Hypothalamus (tissue), 51 donors: Measurements from ENCODE around the gene ACTR3.
"Not testable (repeated sequence)": the region's sequence is repeated elsewhere in the genome, so short reads cannot be mapped to it uniquely, and the experiment has no call there.

Experiments
- DNase-seq, 51 donors: peaks; one replicate each; lab custom pipeline; 2025; lab: John Stamatoyannopoulos, UW

The ACTR3 gene

DNA sequence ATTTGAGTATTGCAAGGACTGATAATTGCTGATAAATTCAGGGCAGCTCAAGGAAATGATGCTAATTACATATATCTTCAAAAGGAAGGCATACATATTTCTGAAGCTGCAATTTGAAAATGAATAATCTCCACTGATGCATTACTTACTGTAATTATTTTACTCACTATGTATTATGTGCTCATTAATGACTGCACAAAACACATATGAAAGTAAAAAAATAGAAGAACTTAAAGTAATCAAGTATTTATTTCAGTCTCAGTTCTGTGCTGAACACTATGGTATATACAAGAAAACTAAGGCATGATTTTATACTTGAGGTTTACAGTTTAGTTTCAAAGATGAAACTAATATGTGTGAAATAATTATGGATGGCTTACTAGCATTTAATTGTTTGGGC, 9.3 kb downstream of the ACTR3 start:
- no peak for DNase-seq

DNA sequence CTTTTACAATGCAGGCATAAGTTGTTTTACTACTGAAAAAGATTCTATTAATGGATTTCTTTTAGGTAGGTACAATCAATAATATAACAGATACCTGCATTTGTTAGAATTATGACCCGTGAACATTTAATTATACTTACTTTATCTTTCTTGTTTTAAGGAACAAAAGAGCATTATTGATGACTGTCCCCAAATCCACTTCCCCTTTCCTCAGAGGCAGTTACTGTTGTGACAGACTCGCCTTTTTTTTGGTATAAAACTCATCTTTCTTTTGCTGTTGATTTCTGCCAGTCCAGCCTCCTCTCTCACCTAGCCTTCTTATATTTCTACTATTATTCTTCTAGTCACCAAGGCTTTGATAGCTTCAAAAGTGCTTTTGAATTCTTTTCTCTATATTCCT, 12.1 kb downstream of the ACTR3 start:
- no peak for DNase-seq

DNA sequence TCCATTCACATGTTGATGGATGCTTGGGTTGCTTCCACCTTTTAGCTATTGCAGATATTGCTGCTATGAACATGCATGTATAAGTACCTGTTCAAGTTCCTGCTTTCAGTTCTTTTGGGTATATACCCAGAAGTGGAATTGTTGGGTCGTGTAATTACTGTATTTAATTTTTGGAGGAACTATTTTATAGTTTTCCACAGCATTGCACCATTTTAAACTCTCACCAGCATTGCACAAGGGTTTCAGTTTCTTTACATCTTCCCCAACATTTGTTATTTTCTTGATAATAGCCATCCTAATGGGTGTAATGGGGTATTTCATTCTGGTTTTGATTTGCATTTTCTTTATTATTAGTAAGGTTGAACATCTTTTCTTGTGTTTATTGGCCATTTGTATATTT, 16.0 kb downstream of the ACTR3 start:
- no peak for DNase-seq

DNA sequence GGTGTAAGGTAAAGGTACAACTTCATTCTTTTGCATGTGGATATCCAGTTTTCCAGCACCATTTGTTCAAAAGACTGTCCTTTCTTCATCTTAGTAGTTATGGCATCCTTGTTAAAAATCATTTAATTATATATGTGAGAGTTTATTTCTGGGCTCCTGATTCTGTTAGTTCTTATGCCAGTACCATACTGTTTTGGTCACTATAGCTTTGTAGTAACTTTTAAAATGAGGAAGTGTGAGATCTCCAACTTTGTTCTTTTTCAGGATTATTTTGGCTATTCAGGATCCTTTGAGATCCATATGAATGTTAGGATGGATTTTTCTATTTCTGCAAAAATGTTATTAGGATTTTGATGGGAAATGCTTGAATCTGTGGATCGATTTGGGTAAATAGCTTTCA, 16.8 kb downstream of the ACTR3 start:
- no peak for DNase-seq

DNA sequence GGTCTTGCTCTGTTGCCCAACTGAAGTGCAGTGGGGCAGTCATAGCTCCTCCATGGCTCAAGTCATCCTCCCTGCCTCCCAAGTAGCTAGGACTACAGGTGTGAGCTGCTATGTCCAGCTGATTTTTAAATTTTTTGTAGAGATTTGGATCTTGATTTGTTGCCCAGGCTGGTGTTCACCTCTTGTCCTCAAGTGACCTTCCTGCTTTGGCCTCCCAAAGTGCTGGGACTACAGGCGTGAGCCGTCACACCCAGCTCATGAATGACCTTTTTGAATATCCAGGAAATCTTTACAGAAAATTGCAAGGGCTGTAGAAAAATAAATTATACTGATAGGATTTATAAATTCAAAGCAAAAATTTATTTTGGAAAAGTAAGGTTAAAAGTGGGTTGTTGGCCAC, 17.4 kb downstream of the ACTR3 start:
- no peak for DNase-seq

DNA sequence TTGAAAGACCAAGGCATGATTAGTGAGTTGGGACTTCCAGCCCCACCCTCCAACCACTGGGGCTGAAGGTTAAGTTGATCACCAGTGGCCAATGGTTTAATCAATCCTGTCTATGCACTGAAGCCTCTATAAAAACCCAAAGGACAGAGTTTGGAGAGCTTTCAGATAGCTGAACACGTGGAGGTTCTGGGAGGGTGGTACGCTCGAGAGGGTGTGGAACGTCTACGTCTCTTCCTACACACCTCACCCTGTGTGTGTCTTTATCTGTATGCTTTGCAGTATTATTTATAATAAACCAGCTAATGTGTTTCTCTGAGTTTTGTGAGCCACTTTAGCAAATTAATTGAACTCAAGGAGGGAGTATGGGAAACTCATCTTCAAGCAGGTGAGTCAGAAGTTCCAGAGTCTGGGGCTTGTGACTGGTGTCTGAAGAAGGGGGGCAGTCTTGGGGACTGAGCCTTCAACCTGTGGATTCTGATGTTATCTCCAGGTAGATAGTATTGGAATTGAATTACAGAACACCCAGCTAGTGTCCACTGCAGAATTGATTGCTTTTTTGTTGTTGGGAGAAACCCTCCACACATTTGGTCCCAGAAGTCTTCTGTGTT, 20.3 kb downstream of the ACTR3 start:
- DNase-seq: peak in 1 of 51 donors; percentile 1

DNA sequence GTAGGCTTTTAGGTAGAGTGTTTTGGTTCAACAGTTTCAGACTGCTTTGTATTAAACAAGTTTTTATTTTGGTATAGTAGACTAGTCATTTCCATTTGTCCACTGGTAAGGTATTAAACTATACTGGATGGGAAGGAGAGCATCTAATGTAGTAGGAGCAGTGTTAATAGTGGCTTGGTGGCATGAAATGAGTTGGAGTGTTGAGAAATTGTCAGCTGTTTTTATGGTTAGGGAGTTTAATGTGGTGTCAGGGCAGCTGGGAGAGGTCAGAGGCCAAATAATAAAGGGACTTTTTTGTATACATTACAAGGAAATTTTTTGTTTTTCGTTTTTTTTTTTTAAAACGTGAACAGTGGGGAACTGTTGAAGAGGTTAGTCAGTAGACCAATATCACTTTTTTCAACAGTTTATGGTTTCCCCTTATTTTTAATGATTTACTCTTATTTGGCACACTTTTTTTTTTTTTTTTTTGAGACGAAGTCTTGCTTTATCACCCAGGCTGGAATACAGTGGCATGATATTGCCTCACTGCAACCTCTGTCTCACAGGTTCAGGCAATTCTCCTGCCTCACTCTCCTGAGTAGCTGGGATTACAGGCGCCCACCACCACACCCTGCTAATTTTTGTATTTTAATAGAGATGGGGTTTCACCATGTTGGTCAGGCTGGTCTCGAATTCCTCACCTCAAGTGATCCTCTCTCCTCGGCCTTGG, 21.2 kb downstream of the ACTR3 start:
- DNase-seq: no peak

DNA sequence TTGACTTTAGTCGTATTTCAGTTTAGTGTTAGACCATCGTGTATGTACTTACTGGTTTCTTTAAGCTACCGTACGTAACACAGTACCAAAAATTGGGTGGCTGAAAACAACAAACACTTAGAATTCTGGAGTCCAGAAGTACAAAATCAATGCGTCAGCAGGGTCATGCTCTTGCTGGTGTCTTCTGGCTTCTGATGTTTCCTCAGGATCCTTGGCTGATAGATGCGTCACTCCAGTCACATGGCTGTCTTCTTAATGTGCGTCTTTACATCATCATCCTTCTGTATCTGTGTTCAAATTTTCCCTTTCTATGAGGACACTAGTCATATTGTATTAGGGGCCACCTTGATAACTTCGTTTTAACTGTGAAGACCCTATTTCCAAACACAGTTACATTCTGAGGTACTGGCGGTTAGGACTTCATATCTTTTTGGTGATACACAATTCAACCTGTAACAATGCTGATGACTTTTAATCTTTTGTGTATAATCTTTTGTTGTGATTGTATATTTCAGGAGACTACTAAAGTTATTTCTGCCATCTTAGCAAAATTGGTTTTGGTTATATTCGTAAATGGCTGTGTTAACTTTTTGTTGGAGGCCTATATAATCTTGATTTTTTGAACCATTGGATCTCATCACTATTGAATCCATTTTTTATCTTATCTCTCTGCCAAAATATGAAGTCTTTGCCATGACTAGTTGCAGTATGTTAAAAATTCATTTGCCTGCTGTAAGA, 25.4 kb downstream of the ACTR3 start:
- DNase-seq: no peak

DNA sequence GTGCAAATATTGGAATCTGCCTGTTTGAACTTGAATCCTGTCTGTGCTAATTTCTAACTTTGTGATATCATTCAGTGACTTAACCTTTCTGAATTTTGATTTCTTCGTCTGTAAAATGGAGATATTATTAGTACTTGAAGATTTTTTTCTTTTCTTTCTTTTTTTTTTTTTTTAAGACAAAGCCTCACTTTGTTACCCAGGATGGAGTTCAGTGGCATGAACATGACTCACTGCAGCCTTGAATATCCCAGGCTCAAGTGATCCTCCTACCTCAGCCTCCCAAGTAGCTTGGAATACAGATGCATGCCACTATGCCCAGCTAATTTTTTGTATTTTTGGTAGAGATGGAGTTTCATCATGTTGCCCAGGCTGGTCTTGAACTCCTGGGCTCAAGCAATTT, 28.3 kb downstream of the ACTR3 start:
- no peak for DNase-seq

DNA sequence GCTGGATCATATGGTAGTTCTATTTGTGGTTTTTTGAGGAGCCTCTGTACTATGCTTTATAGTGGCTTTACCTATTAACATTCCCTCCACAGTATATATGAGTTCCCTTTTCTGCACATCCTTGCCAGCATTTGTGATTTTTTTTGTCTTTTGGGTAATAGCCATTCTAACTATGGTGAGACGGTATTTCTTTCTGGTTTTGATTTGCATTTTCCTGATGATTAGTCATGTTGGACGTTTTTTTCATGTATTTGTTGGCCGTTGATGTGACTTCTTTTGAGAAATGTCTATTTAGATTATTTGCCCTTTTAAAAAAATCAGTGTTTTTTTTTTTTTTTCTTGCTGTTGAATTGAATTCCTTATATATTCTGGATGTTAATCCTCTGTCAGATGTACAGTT, 31.1 kb downstream of the ACTR3 start:
- no peak for DNase-seq

DNA sequence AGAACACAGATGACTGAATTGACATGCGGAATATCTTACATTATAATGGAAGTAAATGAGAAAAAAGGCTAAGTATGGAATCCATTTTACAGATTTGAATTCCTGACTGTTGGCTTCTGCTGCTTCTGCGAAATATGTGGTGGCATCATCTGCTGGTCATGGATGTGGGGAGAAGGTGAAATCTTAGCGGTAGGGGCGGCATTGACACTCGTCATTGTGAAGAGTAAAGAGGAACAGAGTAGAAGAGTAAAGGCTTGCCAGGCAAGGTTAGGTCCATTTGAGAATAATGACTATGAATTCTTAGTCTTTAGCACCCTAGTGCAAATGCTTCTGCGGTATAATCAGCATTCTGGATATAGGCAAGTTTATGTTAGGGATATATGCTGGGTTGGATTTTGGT, 32.4 kb downstream of the ACTR3 start:
- no peak for DNase-seq

DNA sequence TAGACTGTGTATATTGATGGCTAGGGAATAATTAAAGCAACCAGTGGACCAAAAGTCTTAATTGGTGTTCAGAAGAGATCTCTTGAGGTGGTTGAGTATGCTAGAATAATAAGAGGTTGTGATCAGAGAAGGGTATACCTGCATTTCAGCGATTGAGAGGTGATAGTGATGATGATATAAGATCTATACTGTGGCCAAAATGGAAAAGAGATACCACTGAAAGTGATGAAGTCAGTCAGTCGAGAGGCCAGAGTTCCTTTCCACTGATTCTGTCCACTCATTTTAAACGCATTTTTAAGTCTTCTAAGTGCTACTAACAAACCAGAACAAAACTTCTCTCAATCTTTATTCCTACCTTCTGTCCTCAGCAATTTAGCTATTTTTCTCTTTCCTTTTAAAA, 32.9 kb downstream of the ACTR3 start:
- DNase-seq: no peak

DNA sequence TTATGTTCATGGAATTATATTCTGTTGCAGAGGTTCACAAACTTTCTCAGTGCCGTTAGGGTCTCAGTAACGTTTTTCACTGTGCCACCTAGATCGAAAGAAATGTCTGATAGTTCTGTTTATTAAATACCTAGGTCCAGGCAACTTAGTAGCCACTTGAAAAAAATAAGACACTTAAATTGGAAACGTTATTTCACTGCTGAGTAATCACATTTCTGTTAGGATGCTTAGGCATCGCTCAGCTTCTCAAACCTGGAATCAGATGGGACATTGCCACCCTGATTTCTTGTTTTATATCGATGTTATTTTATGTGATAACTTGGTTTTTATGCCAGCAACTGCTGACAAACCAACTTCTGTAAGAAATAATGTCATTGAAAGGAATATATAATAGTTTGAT, 36.0 kb downstream of the ACTR3 start:
- no peak for DNase-seq

DNA sequence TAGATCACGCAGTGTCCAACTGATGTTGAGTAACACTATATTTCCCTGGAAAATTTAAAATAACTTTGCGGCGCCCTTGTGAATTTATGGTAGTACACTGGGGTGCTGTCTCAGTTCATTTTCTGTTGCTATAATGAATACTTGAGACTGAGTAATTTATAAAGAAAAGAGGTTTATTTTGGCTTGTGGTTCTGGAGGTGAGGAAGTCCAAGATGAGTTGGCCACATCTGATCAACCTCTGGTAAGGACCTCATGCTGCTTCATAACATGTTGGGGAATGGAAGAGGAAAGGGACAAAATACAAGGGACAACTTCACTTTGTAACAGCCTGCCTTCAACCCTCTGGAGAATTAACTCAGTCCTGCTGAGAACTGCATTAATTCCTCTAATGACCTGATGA, 36.4 kb downstream of the ACTR3 start:
- DNase-seq: no peak

DNA sequence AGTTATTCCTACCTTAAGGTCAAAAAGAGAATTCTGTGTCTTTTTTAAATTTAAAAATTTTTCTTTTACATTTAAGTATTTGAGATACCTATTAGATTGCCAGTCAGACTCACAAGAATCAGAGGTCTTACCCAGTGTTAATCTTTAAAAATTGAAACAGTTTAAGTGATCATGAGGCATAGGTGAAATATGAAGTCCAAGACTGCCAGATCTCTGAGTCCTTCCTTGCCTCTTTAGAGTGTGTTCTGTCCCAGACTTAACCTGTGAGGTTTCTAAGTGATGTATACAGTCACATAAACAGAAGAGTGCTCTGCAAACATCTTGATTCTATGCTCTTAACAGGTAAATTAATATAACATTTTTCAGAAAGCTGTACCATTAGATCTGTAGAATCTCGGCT, 40.6 kb downstream of the ACTR3 start:
- DNase-seq: no peak

DNA sequence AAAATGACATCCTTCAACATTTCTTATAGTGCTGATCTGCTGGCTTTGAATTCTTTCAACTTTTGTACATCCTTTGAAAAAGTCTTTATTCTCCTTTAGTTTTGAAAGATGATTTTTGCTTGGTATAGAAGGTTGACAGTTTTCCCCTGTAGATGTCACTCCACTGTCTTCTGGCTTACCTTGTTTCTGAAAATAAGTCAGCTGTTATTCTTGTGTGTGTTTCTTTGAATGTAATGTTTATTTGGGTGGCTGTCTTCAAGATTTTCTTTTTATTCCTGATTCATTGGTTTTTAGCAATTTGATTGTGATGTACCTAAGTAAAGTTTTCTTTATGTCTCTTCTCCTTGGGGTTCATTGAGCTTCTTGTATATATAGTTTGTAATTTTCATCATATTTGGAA, 47.6 kb downstream of the ACTR3 start:
- no peak for DNase-seq

DNA sequence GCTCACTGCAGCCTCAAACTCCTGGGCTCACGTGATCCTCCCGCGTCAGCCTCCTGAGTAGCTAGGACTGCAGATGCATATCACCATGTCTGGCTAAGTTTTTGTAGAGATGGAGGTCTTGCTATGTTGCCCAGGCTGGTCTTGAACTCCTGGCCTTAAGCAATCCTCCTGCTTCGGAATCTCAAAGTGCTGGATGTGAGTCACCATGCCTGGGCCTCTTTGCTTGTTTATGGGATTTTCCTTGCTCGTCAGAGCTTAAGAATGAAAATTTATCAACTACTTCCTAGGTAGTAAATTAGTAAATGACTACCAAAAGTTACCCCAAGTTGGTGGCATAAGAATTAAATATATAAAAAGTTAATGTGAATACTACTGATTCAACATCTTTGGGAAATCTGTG, 51.0 kb downstream of the ACTR3 start:
- no peak for DNase-seq

DNA sequence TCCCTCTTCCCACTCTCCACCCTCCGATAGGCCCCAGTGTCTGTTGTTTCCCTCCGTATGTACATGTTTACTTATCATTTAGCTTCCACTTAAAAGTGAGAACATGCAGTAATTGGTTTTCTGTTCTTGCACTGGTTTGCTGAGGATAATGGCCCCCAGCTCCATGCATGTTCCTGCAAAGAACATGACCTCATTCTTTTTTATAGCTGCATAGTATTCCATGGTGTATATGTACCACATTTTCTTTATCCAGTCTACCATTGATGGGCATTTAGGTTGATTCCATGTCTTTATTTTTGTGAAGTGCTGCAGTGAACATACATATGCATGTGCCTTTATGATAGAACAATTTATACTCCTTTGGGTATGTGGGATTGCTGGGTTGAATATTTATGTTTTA, 55.9 kb downstream of the ACTR3 start:
- not testable (repeated sequence) for DNase-seq

DNA sequence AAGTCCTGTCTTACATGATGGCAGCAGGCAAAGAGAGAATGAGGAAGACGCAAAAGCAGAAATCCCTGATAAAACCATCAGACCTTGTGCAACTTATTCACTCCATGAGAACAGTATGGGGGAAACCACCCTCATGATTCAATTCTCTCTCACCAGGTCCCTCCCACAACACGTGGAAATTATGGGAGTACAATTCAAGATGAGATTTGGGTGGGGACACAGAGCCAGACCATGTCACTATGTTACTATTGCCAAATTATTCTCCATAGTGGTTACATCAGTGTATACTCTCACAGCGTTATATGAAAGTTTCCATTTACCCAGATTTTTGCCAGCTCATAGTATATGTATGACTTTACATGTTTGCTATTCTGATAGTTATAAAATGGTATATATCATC, 61.0 kb downstream of the ACTR3 start:
- DNase-seq: not testable (repeated sequence)

DNA sequence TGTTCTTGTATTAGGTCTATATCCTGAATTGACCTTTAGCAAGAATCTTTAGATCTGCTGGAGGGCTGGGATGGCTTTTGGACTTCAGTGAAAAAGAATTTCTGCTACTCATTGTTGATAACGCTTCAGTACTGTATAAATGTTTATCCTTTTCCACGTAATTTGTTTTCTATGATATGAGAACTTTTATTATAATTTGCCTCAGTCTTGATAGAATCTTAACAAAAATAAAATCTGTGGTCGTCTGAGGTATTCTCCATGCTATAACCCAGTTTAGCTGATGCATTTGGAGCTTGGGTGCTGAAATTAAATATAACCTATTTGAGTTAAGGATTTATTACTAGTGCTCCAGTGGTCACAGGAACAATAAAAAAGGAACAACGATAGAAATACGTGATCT, 71.1 kb downstream of the ACTR3 start:
- DNase-seq: no peak

DNA sequence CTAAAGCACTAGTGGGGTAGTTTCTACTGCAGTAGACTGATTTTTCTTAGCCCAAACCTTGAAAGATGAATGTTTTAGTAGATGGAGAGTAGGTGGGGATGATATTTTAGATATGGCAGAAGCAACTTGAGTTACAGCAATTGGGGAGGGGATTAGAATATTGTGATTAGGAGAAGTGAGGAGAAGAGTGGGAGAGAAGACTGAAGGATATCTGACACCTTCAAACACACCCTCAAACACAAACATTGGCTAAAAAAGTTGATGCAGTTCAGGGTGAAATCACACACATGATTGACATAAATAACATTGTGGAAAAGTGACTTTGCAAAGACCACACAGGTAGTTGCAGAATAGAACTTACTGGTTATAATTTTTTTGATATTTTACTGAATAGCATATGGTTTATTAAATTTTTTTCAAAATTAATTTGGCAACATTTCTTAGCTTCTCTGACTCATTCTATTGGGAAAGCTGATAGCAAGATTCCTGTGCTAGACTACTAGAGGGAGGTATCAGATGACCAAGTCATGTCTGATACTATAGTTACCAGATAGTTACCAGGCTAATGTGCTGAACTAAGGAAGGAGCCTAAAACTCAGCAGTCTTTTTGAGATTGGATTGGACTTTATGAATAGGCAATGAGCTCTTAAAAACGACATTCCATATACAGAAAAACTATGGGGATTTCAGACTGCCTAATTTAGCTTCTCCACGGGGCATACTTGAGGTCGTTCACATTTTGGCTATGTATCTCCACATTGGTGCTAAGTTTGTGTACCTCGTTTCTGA, 73.0 kb downstream of the ACTR3 start:
- DNase-seq: no peak
